T47D (cell line): ENCODE data around the gene USP11.

Experiments
- DNase-seq, 2 experiments: peaks; one replicate each; pipeline versions ENCODE4 v3.0.0 to v3.0.0-alpha.2; 2011 to 2012; ENCODE audit warnings: low read depth in 1 of 2, low spot score in 1 of 2
- JUND ChIP-seq: IDR thresholded peaks from 2 replicates; pipeline ENCODE4 v1.6.1; 2012; ENCODE audit warnings: low read depth
- in situ Hi-C: cut with HindIII; loops from 2 replicates; pipeline ENCODE4 v1.10.0; 2016; ENCODE audit warnings: low sequenced_read_pairs, low pct_unique_long_range_greater_than_20kb

USP11 gene

GRCh38 chrX:47232803-47233332 is at the start of gene USP11:
USP11 (plus strand) TSS chrX:47233009; CDS start chrX:47233044, 35 bp downstream.
- in situ Hi-C loops, result no loop called here
- DNase-seq, result no peak
- TF ChIP-seq JUND, result no peak

GRCh38 chrX:47184486-47184885 is 48.3 kb upstream of the USP11 start:
- no peak for TF ChIP-seq JUND
- no peak for DNase-seq
- in situ Hi-C loops, result no loop called here

- no peak for DNase-seq
- TF ChIP-seq JUND, result no peak
- in situ Hi-C loops, result no loop called here
These were observed 47.6 kb upstream of the USP11 start for GRCh38 chrX:47185241-47185640.

GRCh38 chrX:47186096-47186740 is 46.6 kb upstream of the USP11 start:
- in situ Hi-C loops, result no loop called here
- TF ChIP-seq JUND, result no peak
- DNase-seq, result no peak

- no peak for TF ChIP-seq JUND
- in situ Hi-C loops, result no loop called here
- DNase-seq, result peak in 1 of 2 experiments; percentile 53
These were observed 45.6 kb upstream of the USP11 start for GRCh38 chrX:47187106-47187677.

- TF ChIP-seq JUND, result no peak
- DNase-seq, result no peak
- in situ Hi-C loops, result no loop called here
These were observed 42.9 kb upstream of the USP11 start for GRCh38 chrX:47189906-47190305.

- DNase-seq, result peak; percentile 89 to 95
- TF ChIP-seq JUND, result no peak
- in situ Hi-C loops, result no loop called here
These were observed 42.2 kb upstream of the USP11 start for GRCh38 chrX:47190445-47191269.

- TF ChIP-seq JUND, result no peak
- peak in 1 of 2 experiments; percentile 38 for DNase-seq
- in situ Hi-C loops, result no loop called here
These were observed 41.5 kb upstream of the USP11 start for GRCh38 chrX:47191331-47191730.

- DNase-seq, result no peak
- TF ChIP-seq JUND, result no peak
These were observed 40.9 kb upstream of the USP11 start for GRCh38 chrX:47191806-47192401.

GRCh38 chrX:47193475-47194193 is 39.2 kb upstream of the USP11 start, which contains the start of gene UBA1:
UBA1 (plus strand) TSS chrX:47193829; CDS start chrX:47198803, 4,974 bp downstream.
- in situ Hi-C loops, result no loop called here
- TF ChIP-seq JUND, result no peak
- DNase-seq, result peak; percentile 76 to 97

More at GRCh38 chrX:47191806-47192401, 40.9 kb upstream of the USP11 start:
- in situ Hi-C loops, result no loop called here

GRCh38 chrX:47194194-47194787 is 38.5 kb upstream of the USP11 start:
- in situ Hi-C loops, result no loop called here
- TF ChIP-seq JUND, result no peak
- DNase-seq, result no peak
